KOPT-K1 (cell line): ENCODE results near the gene SLC16A3.

Experiments used
- H3K27ac ChIP-seq: fragments of 200-600 bp; sonication (generic); 2 replicates; pipeline ENCODE4 v1.5.1; 2016; ENCODE audit warnings: antibody characterized with exemption, mild to moderate bottlenecking, low read depth, low read length; ENCODE audit not compliant: poor library complexity, severe bottlenecking
- H3K36me3 ChIP-seq: fragments of 200-600 bp; sonication (generic); 2 replicates; pipeline ENCODE4 v1.5.1; 2017; ENCODE audit warnings: antibody characterized with exemption, mild to moderate bottlenecking, low read length, moderate library complexity; ENCODE audit not compliant: insufficient read depth
- H3K9me3 ChIP-seq: fragments of 200-600 bp; sonication (generic); 2 replicates; pipeline ENCODE4 v1.5.1; 2017; ENCODE audit warnings: antibody characterized with exemption, low read length, mild to moderate bottlenecking; ENCODE audit not compliant: insufficient read depth, poor library complexity, severe bottlenecking

The SLC16A3 gene

GRCh38 chr17:82269882-82270500, 41.1 kb downstream of the SLC16A3 start:
- Histone ChIP-seq H3K27ac (no peak overlapping the region), H3K9me3 (no peaks in the 10 kb centered on the region), H3K36me3 (peaks cover 72% of the 10 kb centered on the region)

- Histone ChIP-seq H3K27ac (no peak overlapping the region), H3K9me3 (no peaks in the 10 kb centered on the region), H3K36me3 (peaks cover 66% of the 10 kb centered on the region)
Measured at GRCh38 chr17:82270651-82271050, 41.8 kb downstream of the SLC16A3 start.

GRCh38 chr17:82271401-82271800, 42.6 kb downstream of the SLC16A3 start:
- H3K27ac ChIP-seq = no peak overlapping the region
- H3K36me3 ChIP-seq = peaks cover 58% of the 10 kb centered on the region
- no peaks in the 10 kb centered on the region for H3K9me3 ChIP-seq

GRCh38 chr17:82272495-82273326, 43.9 kb downstream of the SLC16A3 start:
- Histone ChIP-seq H3K27ac (peak overlapping the region; percentile 87), H3K36me3 (peaks cover 45% of the 10 kb centered on the region), H3K9me3 (no peaks in the 10 kb centered on the region)

- Histone ChIP-seq H3K9me3 (no peaks in the 10 kb centered on the region), H3K36me3 (peaks cover 37% of the 10 kb centered on the region), H3K27ac (peak within 1 kb of the TSS; percentile 87)
Measured at GRCh38 chr17:82273327-82274133, 44.7 kb downstream of the SLC16A3 start, which contains the start of gene CSNK1D. Gene CSNK1D, minus strand, starts transcription at chr17:82273700. Its CDS starts 319 bp downstream, at chr17:82273381.

- peak overlapping the region; percentile 87 for H3K27ac ChIP-seq
- peaks cover 29% of the 10 kb centered on the region for H3K36me3 ChIP-seq
Measured at GRCh38 chr17:82274134-82275020, 45.5 kb downstream of the SLC16A3 start.

GRCh38 chr17:82275326-82275725, 46.5 kb downstream of the SLC16A3 start:
- Histone ChIP-seq H3K36me3 (peaks cover 19% of the 10 kb centered on the region), H3K27ac (no peak overlapping the region), H3K9me3 (no peaks in the 10 kb centered on the region)

More at GRCh38 chr17:82274134-82275020, 45.5 kb downstream of the SLC16A3 start:
- no peaks in the 10 kb centered on the region for H3K9me3 ChIP-seq

GRCh38 chr17:82276938-82277337, 48.1 kb downstream of the SLC16A3 start:
- Histone ChIP-seq H3K36me3 (peaks cover 3% of the 10 kb centered on the region), H3K27ac (no peak overlapping the region), H3K9me3 (no peaks in the 10 kb centered on the region)

GRCh38 chr17:82277851-82278250, 49.0 kb downstream of the SLC16A3 start:
- Histone ChIP-seq H3K27ac (no peak overlapping the region), H3K36me3 (no peaks in the 10 kb centered on the region), H3K9me3 (no peaks in the 10 kb centered on the region)

GRCh38 chr17:82278308-82278707, 49.5 kb downstream of the SLC16A3 start:
- Histone ChIP-seq H3K36me3 (no peaks in the 10 kb centered on the region), H3K9me3 (no peaks in the 10 kb centered on the region), H3K27ac (no peak overlapping the region)

GRCh38 chr17:82278786-82279391, 50.0 kb downstream of the SLC16A3 start:
- no peaks in the 10 kb centered on the region for H3K9me3 ChIP-seq
- H3K27ac ChIP-seq = no peak overlapping the region
- no peaks in the 10 kb centered on the region for H3K36me3 ChIP-seq

GRCh38 chr17:82280537-82280936, 51.7 kb downstream of the SLC16A3 start:
- H3K9me3 ChIP-seq = no peaks in the 10 kb centered on the region
- no peaks in the 10 kb centered on the region for H3K36me3 ChIP-seq
- H3K27ac ChIP-seq = peak overlapping the region; percentile 11

- Histone ChIP-seq H3K9me3 (no peaks in the 10 kb centered on the region), H3K27ac (peak overlapping the region; percentile 11), H3K36me3 (no peaks in the 10 kb centered on the region)
Measured at GRCh38 chr17:82281076-82281475, 52.2 kb downstream of the SLC16A3 start.
